Measurements from ENCODE around the gene TIPIN.
"Not testable (repeated sequence)": the region's sequence is repeated elsewhere in the genome, so short reads cannot be mapped to it uniquely, and the experiment has no call there.

Gene TIPIN

GRCh38 chr15:66402761-66403284, 46.3 kb upstream of the TIPIN start:
- CTCF ChIA-PET, result interaction anchor here (0.8 to 2.1 kb wide), 3 partner anchors 8 to 95 kb away, joined by 4 to 15 read pairs (median 4); partner anchors contain the start of gene MAP2K1

GRCh38 chr15:66401130-66402021, 44.9 kb upstream of the TIPIN start:
- ChIA-PET CTCF (interaction anchor here (1.0 to 1.7 kb wide), 3 partner anchors 9 to 11 kb away, joined by 3 to 4 read pairs (median 3); no protein-coding TSS in a partner anchor), POLR2A (no interaction called here)
- DNase-seq (ENCODE audit: low read depth, low spot score), result no peak
- no peak overlapping the region for H3K4me3 ChIP-seq (ENCODE audit: low read depth, low read length)
- TF ChIP-seq CTCF (IDR thresholded peaks at IDR 0.05; ENCODE audit: insufficient read depth, low read length, missing control alignments), result no peak

More at GRCh38 chr15:66402761-66403284, 46.3 kb upstream of the TIPIN start:
- no peak for DNase-seq (ENCODE audit: low read depth, low spot score)
- no peak overlapping the region for H3K4me3 ChIP-seq (ENCODE audit: low read depth, low read length)
- TF ChIP-seq CTCF (IDR thresholded peaks at IDR 0.05; ENCODE audit: insufficient read depth, low read length, missing control alignments), result no peak
- POLR2A ChIA-PET, result no interaction called here

- no peak for DNase-seq (ENCODE audit: low read depth, low spot score)
- CTCF ChIA-PET, result interaction anchor here (1.0 to 1.2 kb wide), 3 partner anchors 10 to 12 kb away, joined by 3 to 4 read pairs (median 3); no protein-coding TSS in a partner anchor
- no peak overlapping the region for H3K4me3 ChIP-seq (ENCODE audit: low read depth, low read length)
- TF ChIP-seq CTCF (IDR thresholded peaks at IDR 0.05; ENCODE audit: insufficient read depth, low read length, missing control alignments), result no peak
- POLR2A ChIA-PET, result no interaction called here
Measured at GRCh38 chr15:66400351-66400774, 43.9 kb upstream of the TIPIN start.

GRCh38 chr15:66399276-66399675, 42.8 kb upstream of the TIPIN start:
- DNase-seq (ENCODE audit: low read depth, low spot score), result no peak
- H3K4me3 ChIP-seq (ENCODE audit: low read depth, low read length), result no peak overlapping the region
- POLR2A ChIA-PET, result no interaction called here
- CTCF ChIA-PET, result no interaction called here
- no peak for TF ChIP-seq CTCF (IDR thresholded peaks at IDR 0.05; ENCODE audit: insufficient read depth, low read length, missing control alignments)

- TF ChIP-seq CTCF (IDR thresholded peaks at IDR 0.05; ENCODE audit: insufficient read depth, low read length, missing control alignments), result no peak
- ChIA-PET POLR2A (no interaction called here), CTCF (interaction anchor here (1.1 to 2.0 kb wide), 3 partner anchors 8 to 103 kb away, joined by 3 to 9 read pairs (median 4); partner anchors contain the start of genes MAP2K1 and SNAPC5)
- DNase-seq (ENCODE audit: low read depth, low spot score), result no peak
- no peak overlapping the region for H3K4me3 ChIP-seq (ENCODE audit: low read depth, low read length)
Measured at GRCh38 chr15:66394915-66395314, 38.4 kb upstream of the TIPIN start.

GRCh38 chr15:66394472-66394871, 38.0 kb upstream of the TIPIN start:
- ChIA-PET POLR2A (no interaction called here), CTCF (interaction anchor here (1.1 to 2.0 kb wide), 3 partner anchors 8 to 103 kb away, joined by 3 to 9 read pairs (median 4); partner anchors contain the start of genes MAP2K1 and SNAPC5)
- no peak for DNase-seq (ENCODE audit: low read depth, low spot score)
- TF ChIP-seq CTCF (IDR thresholded peaks at IDR 0.05; ENCODE audit: insufficient read depth, low read length, missing control alignments), result no peak
- H3K4me3 ChIP-seq (ENCODE audit: low read depth, low read length), result no peak overlapping the region

GRCh38 chr15:66393037-66393436, 36.6 kb upstream of the TIPIN start:
- CTCF ChIA-PET, result interaction anchor here (2.0 kb wide), 1 partner anchor 105 kb away, joined by 9 read pairs; the partner anchor contains the start of gene SNAPC5
- DNase-seq (ENCODE audit: low read depth, low spot score); POLR2A ChIA-PET; H3K4me3 ChIP-seq (ENCODE audit: low read depth, low read length): not testable (repeated sequence)

Data from AG04449 (cell line).